Measurements from ENCODE around the gene RGS3. TPM values are rescaled to one million over a fixed set of nuclear protein-coding genes. Genes with fewer than 3 reads are reported as not detected.

Gene RGS3
- total RNA-seq, 1 experiment from 2014 or later, result 39.4 TPM

DNA sequence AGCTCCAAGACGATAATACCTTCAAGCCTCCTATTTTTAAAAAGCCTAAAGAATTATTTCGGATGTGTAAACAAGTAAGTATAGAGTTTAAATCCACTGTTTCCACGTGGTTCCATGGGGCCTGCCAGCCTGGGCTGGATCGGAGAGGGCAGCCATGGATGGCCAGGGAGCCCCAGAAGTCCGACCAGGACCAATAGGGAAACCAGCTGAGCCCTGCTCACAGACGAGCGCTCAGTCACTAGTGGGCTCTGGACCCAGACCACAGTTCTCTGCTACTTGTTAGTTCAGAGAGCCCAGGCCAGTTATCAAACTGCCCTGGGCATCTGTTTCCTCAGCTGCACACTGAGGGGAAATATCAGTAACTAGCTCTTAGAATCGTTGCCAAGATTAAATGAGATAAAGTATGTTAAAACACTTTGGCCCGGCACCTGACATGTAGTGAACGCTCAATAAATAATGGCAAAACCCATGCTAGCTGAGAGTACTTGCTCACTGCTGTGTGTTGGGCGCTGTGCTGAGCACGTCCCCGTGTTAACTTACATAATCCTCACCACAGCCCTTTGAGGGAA lies 124.8 kb downstream of the RGS3 start:
- Histone ChIP-seq H3K27me3 (ENCODE audit: insufficient read depth, low read length) (no peaks in the 10 kb centered on the region), H2AFZ (ENCODE audit: low read depth, low read length, poor library complexity, severe bottlenecking) (no peak overlapping the region), H3K79me2 (ENCODE audit: insufficient read depth, low read length) (no peaks in the 10 kb centered on the region), H3K4me3 (replicated peaks in 1 of 2; ENCODE audit: low read depth in 1 of 2, low read length in 2 of 2) (no peak overlapping the region), H3K27ac (ENCODE audit: low read depth, low read length) (no peak overlapping the region), H3K4me1 (ENCODE audit: control insufficient read depth in 1 of 2, insufficient read depth in 2 of 2, low read length in 2 of 2) (peaks cover under 1 to 7% of the 10 kb centered on the region in 2 experiments), H4K20me1 (ENCODE audit: insufficient read depth) (no peaks in the 10 kb centered on the region), H3K9me2 (ENCODE audit: insufficient read depth) (no peaks in the 10 kb centered on the region), H3K9ac (ENCODE audit: low read length) (no peak overlapping the region), H3K9me3 (ENCODE audit: control insufficient read depth in 1 of 2, insufficient read depth in 1 of 2, low read depth in 1 of 2, low read length in 2 of 2) (no peaks in the 10 kb centered on the region), H3K4me2 (ENCODE audit: low read length) (no peak overlapping the region), H3K36me3 (ENCODE audit: control insufficient read depth in 1 of 2, insufficient read depth in 2 of 2, low read length in 2 of 2) (peaks cover 6 to 17% of the 10 kb centered on the region in 2 experiments; a peak in 1 of 4 replicates)
- ChIA-PET POLR2A (interaction anchor here (1.0 kb wide), 1 partner anchor 8 kb away, joined by 3 read pairs; no protein-coding TSS in a partner anchor), RAD21 (ENCODE audit: low non-redundant PET in 1 of 2, low total read pairs in 2 of 2, uncharacterized antibody in 2 of 2, unreplicated experiment in 2 of 2) (no interaction called here), CTCF (interaction anchor here (2.5 to 11.8 kb wide), 3 partner anchors 9 to 142 kb away, joined by 16 to 287 read pairs (median 35); no protein-coding TSS in a partner anchor)
- ATAC-seq (no peak), DNase-seq (ENCODE audit: low read depth, low spot score) (no peak)
- TF ChIP-seq REST (IDR thresholded peaks at IDR 0.05; ENCODE audit: low read depth) (no peak), ZBTB33 (IDR thresholded peaks at IDR 0.05; ENCODE audit: extremely low read depth, insufficient replicate concordance, low read length) (no peak), EZH2 (IDR thresholded peaks at IDR 0.05) (no peak), POLR2A (IDR thresholded peaks at IDR 0.05; ENCODE audit: borderline replicate concordance, extremely low read depth, insufficient read depth, insufficient read length) (no peak), CTCF (IDR thresholded peaks at IDR 0.05 in 2 of 3, conservative IDR thresholded peaks at IDR 0.05 in 1 of 3; ENCODE audit: borderline replicate concordance in 1 of 3, insufficient read depth in 1 of 3, low read depth in 2 of 3, low read length in 2 of 3) (no peak), TCF7L2 (IDR thresholded peaks at IDR 0.05; ENCODE audit: borderline replicate concordance, extremely low read depth, insufficient read depth, insufficient read length) (no peak)
- TF ChIP-seq, protein P1, sequence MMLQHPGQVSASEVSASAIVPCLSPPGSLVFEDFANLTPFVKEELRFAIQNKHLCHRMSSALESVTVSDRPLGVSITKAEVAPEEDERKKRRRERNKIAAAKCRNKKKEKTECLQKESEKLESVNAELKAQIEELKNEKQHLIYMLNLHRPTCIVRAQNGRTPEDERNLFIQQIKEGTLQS (IDR thresholded peaks at IDR 0.05), result no peak
- intact Hi-C loops (cut with micrococcal nuclease), result no loop called here
- BruUV-seq (replicated peaks), result no TSS peak
